Fibroblast of villous mesenchyme (primary cell): ENCODE results near the gene VGF. TPM values are rescaled to one million over a fixed set of nuclear protein-coding genes. Genes with fewer than 3 reads are reported as not detected.

ENCODE experiments used
- DNase-seq: peaks from one replicate; pipeline ENCODE4 v3.0.0-alpha.2; 2010; ENCODE audit warnings: low read depth
- H3K4me3 ChIP-seq: 2 replicates; pipeline ENCODE4 v1.5.1; 2011; ENCODE audit warnings: low read depth, mild to moderate bottlenecking, low read length
- total RNA-seq: library from RNA; depleted of rRNA; stranded (reverse); fragments of >200 nt; gene quantifications from 2 replicates; pipeline ENCODE4 v1.2.3, GENCODE V29; 2012
- TF ChIP-seq, protein P1 (sequence below): IDR thresholded peaks from 2 replicates; pipeline ENCODE4 v1.5.1; 2012; ENCODE audit warnings: low read depth, mild to moderate bottlenecking, low read length; ENCODE audit not compliant: insufficient read depth

The VGF gene
- total RNA-seq, 1 donor = under 0.01 TPM

DNA sequence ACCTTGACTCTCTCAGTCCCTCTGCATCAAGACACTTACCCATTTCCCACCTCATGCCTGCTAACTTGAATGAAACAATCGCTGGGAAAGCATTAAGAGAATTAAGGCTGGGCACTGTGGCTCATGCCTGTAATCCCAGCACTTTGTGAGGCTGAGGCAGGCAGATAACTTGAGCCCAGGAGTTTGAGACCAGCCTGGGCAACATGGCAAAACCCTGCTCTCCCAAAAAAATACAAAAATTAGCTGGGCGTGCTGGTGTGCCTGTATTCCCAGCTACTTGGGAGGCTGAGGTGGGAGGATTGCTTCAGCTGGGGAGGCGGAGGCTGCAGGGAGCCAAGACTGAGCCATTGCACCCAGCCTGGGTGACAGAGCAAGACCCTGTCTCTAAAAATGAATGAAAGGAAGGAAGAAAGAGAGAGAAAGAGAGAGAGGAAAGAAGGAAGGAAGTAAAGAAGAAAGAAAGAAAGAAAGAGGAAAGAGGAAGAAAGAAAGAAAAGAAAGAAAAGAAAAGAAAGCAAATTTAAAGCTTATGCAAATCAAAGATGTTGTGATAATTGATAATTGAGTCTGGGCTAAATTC, 37.8 kb downstream of the VGF start:
- H3K4me3 ChIP-seq = peak overlapping the region; percentile 76
- TF ChIP-seq, protein P1, sequence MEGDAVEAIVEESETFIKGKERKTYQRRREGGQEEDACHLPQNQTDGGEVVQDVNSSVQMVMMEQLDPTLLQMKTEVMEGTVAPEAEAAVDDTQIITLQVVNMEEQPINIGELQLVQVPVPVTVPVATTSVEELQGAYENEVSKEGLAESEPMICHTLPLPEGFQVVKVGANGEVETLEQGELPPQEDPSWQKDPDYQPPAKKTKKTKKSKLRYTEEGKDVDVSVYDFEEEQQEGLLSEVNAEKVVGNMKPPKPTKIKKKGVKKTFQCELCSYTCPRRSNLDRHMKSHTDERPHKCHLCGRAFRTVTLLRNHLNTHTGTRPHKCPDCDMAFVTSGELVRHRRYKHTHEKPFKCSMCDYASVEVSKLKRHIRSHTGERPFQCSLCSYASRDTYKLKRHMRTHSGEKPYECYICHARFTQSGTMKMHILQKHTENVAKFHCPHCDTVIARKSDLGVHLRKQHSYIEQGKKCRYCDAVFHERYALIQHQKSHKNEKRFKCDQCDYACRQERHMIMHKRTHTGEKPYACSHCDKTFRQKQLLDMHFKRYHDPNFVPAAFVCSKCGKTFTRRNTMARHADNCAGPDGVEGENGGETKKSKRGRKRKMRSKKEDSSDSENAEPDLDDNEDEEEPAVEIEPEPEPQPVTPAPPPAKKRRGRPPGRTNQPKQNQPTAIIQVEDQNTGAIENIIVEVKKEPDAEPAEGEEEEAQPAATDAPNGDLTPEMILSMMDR = no peak
- no peak for DNase-seq

DNA sequence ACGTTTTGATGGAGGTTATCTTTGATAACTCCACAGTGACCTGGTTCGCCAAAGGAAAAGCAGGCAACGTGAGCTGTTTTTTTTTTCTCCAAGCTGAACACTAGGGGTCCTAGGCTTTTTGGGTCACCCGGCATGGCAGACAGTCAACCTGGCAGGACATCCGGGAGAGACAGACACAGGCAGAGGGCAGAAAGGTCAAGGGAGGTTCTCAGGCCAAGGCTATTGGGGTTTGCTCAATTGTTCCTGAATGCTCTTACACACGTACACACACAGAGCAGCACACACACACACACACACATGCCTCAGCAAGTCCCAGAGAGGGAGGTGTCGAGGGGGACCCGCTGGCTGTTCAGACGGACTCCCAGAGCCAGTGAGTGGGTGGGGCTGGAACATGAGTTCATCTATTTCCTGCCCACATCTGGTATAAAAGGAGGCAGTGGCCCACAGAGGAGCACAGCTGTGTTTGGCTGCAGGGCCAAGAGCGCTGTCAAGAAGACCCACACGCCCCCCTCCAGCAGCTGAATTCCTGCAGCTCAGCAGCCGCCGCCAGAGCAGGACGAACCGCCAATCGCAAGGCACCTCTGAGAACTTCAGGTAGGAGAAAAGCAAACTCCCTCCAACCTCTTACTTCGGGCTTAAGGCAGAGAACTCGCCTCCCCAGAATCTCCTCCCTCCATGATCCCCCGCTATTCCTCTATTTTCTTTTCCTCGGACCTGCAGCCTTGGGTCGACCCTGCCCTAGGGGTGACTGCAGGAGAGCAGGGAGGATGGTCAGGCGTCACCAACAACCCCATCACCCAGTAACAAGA, 38.5 kb downstream of the VGF start, which contains the start of gene SERPINE1:
Gene SERPINE1 (plus strand): TSS at position 454 of the 809 bp plus-strand sequence. CDS start 1,290 bp downstream, outside the sequence.
- DNase-seq = peak; percentile 99
- TF ChIP-seq, protein P1 = peak; percentile 30
- H3K4me3 ChIP-seq = peak within 1 kb of the TSS; percentile 76

DNA sequence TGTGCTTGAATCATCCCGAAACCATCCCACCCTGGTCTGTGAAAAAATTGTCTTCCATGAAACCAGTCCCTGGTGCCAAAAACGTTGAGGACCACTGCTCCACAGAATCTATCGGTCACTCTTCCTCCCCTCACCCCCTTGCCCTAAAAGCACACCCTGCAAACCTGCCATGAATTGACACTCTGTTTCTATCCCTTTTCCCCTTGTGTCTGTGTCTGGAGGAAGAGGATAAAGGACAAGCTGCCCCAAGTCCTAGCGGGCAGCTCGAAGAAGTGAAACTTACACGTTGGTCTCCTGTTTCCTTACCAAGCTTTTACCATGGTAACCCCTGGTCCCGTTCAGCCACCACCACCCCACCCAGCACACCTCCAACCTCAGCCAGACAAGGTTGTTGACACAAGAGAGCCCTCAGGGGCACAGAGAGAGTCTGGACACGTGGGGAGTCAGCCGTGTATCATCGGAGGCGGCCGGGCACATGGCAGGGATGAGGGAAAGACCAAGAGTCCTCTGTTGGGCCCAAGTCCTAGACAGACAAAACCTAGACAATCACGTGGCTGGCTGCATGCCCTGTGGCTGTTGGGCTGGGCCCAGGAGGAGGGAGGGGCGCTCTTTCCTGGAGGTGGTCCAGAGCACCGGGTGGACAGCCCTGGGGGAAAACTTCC, 39.2 kb downstream of the VGF start:
- DNase-seq = peak; percentile 86
- H3K4me3 ChIP-seq = no peak overlapping the region

DNA sequence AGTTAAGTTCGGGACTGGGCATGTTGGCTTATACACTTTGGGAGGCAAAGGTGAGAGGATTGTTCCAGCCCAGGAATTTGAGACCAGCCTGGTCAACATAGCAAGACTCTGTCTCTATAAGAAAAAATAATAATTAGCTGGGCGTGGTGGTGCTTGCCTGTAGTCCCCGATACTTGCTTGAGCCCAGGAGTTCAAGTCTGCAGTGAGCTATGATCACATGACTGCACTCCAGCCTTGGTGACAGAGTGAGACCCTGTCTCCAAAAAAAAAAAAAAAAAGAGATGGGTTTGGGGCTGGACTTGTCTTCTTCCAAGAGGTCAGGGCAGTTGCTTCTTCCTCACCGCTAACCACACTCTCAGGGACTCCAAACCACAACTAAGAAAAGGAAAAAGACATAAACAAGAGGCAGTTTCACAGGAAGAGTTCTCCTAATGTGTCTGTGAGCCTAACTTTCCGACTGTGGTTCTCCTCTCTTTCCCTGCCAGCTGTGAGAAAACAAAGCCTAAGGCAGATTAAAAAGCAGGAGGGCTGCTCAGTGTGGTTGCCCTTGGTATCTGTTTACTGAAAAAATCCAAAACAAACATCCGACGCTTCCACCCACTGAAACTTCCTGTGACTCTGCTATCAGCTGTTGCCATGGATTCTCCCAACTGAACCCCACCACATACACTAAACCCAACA, 40.9 kb downstream of the VGF start:
- no peak overlapping the region for H3K4me3 ChIP-seq
- TF ChIP-seq, protein P1 = no peak
- peak; percentile 96 for DNase-seq

More for the DNA sequence above, 39.2 kb downstream of the VGF start:
- TF ChIP-seq, protein P1 = no peak

DNA sequence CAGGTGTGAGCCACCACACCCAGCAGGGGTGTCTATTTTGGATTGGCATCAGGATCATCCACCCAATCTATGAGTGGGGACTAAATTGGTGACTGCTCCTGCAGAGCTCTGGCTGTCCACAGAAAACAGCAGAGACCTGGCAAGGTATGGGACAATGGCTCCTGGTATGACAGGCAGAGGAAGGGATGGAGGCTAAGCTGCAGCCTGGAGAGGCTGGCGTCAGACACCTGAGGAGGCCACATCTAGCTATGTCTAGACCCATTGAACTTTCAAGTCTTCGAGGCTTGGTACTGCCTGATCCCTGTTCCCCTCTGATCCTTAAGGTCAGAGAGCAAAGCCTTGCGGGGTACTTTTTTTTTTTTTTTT, 41.7 kb downstream of the VGF start:
- no peak for DNase-seq
- no peak overlapping the region for H3K4me3 ChIP-seq
- TF ChIP-seq, protein P1 = no peak

DNA sequence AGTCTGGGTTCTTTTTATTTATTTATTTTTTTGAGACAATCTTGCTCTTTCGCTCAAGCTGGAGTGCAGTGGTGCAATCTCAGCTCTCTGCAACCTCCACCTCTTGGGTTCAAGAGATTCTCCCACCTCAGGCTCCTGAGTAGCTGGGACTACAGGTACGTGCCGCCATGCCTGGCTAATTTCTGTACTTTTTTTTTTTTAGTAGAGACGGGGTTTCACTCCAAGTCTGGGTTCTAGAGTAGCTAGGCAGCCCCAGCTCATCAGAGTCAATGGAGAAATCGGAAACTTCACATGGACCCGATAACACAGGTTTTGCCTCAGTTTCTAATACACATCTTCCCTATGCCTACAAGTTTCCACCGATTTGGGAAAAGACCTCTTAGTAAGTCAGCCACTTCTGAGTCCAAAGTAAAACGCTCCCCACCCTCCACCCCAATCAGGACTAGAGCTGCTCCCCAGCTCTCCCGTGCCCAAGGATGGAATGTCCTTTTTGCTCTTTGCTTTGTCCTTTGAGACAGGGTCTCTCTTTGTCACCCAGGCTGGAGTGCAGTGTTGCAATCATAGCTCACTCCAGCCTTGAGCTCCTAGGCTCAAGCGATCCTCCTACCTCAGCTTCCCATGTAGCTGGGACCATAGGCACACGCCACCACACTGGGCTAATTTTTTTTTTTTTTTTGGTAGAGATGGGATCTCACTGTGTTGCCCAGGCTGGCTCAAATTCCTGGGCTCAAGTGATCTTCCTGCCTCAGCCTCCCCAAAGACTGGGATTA, 42.3 kb downstream of the VGF start:
- peak overlapping the region; percentile 55 for H3K4me3 ChIP-seq
- DNase-seq = no peak
- TF ChIP-seq, protein P1 = no peak
